ENCODE data around the gene RAD18.

Gene RAD18

GRCh38 chr3:8932507-8932906 is 30.8 kb downstream of the RAD18 start:
- Histone ChIP-seq H3K27ac (ENCODE audit: low read length) (no peak overlapping the region), H3K4me1 (ENCODE audit: control insufficient read depth in 1 of 2, insufficient read depth in 2 of 2, low read length in 2 of 2) (no peaks in the 10 kb centered on the region), H3K36me3 (ENCODE audit: control insufficient read depth in 1 of 2, insufficient read depth in 2 of 2, low read length in 2 of 2) (no peaks in the 10 kb centered on the region), H3K4me3 (ENCODE audit: low read depth in 1 of 2, low read length in 2 of 2) (no peak overlapping the region), H3K9me3 (ENCODE audit: control insufficient read depth in 1 of 2, low read length in 2 of 2) (no peaks in the 10 kb centered on the region), H3K27me3 (ENCODE audit: low read depth, low read length) (no peaks in the 10 kb centered on the region)

- H3K4me3 ChIP-seq (ENCODE audit: low read depth in 1 of 2, low read length in 2 of 2), result no peak overlapping the region
- no peaks in the 10 kb centered on the region for H3K9me3 ChIP-seq (ENCODE audit: control insufficient read depth in 1 of 2, low read length in 2 of 2)
- no peaks in the 10 kb centered on the region for H3K36me3 ChIP-seq (ENCODE audit: control insufficient read depth in 1 of 2, insufficient read depth in 2 of 2, low read length in 2 of 2)
- no peaks in the 10 kb centered on the region for H3K27me3 ChIP-seq (ENCODE audit: low read depth, low read length)
- no peaks in the 10 kb centered on the region for H3K4me1 ChIP-seq (ENCODE audit: control insufficient read depth in 1 of 2, insufficient read depth in 2 of 2, low read length in 2 of 2)
- H3K27ac ChIP-seq (ENCODE audit: low read length), result no peak overlapping the region
Measured at GRCh38 chr3:8931342-8931741, 31.9 kb downstream of the RAD18 start.

- no peaks in the 10 kb centered on the region for H3K27me3 ChIP-seq (ENCODE audit: low read depth, low read length)
- no peaks in the 10 kb centered on the region for H3K36me3 ChIP-seq (ENCODE audit: control insufficient read depth in 1 of 2, insufficient read depth in 2 of 2, low read length in 2 of 2)
- no peak overlapping the region for H3K27ac ChIP-seq (ENCODE audit: low read length)
- no peak overlapping the region for H3K4me3 ChIP-seq (ENCODE audit: low read depth in 1 of 2, low read length in 2 of 2)
- H3K9me3 ChIP-seq (ENCODE audit: control insufficient read depth in 1 of 2, low read length in 2 of 2), result no peaks in the 10 kb centered on the region
- H3K4me1 ChIP-seq (ENCODE audit: control insufficient read depth in 1 of 2, insufficient read depth in 2 of 2, low read length in 2 of 2), result no peaks in the 10 kb centered on the region
Measured at GRCh38 chr3:8929860-8930259, 33.4 kb downstream of the RAD18 start.

GRCh38 chr3:8914491-8914890 is 48.8 kb downstream of the RAD18 start:
- Histone ChIP-seq H3K27ac (ENCODE audit: low read length) (no peak overlapping the region), H3K36me3 (ENCODE audit: control insufficient read depth in 1 of 2, insufficient read depth in 2 of 2, low read length in 2 of 2) (no peaks in the 10 kb centered on the region)

GRCh38 chr3:8911781-8912180 is 51.5 kb downstream of the RAD18 start:
- Histone ChIP-seq H3K4me3 (ENCODE audit: low read depth in 1 of 2, low read length in 2 of 2) (no peak overlapping the region), H3K36me3 (ENCODE audit: control insufficient read depth in 1 of 2, insufficient read depth in 2 of 2, low read length in 2 of 2) (no peaks in the 10 kb centered on the region), H3K9me3 (ENCODE audit: control insufficient read depth in 1 of 2, low read length in 2 of 2) (no peaks in the 10 kb centered on the region), H3K27me3 (ENCODE audit: low read depth, low read length) (no peaks in the 10 kb centered on the region), H3K4me1 (ENCODE audit: control insufficient read depth in 1 of 2, insufficient read depth in 2 of 2, low read length in 2 of 2) (no peaks in the 10 kb centered on the region), H3K27ac (ENCODE audit: low read length) (no peak overlapping the region)

More at GRCh38 chr3:8914491-8914890, 48.8 kb downstream of the RAD18 start:
- no peaks in the 10 kb centered on the region for H3K4me1 ChIP-seq (ENCODE audit: control insufficient read depth in 1 of 2, insufficient read depth in 2 of 2, low read length in 2 of 2)
- no peaks in the 10 kb centered on the region for H3K9me3 ChIP-seq (ENCODE audit: control insufficient read depth in 1 of 2, low read length in 2 of 2)
- no peaks in the 10 kb centered on the region for H3K27me3 ChIP-seq (ENCODE audit: low read depth, low read length)
- no peak overlapping the region for H3K4me3 ChIP-seq (ENCODE audit: low read depth in 1 of 2, low read length in 2 of 2)

- Histone ChIP-seq H3K4me1 (ENCODE audit: control insufficient read depth in 1 of 2, insufficient read depth in 2 of 2, low read length in 2 of 2) (no peaks in the 10 kb centered on the region), H3K4me3 (ENCODE audit: low read depth in 1 of 2, low read length in 2 of 2) (no peak overlapping the region), H3K9me3 (ENCODE audit: control insufficient read depth in 1 of 2, low read length in 2 of 2) (no peaks in the 10 kb centered on the region), H3K27ac (ENCODE audit: low read length) (no peak overlapping the region), H3K36me3 (ENCODE audit: control insufficient read depth in 1 of 2, insufficient read depth in 2 of 2, low read length in 2 of 2) (no peaks in the 10 kb centered on the region), H3K27me3 (ENCODE audit: low read depth, low read length) (no peaks in the 10 kb centered on the region)
Measured at GRCh38 chr3:8909160-8909559, 54.1 kb downstream of the RAD18 start.

GRCh38 chr3:8903191-8903590 is 60.1 kb downstream of the RAD18 start:
- Histone ChIP-seq H3K4me3 (ENCODE audit: low read depth in 1 of 2, low read length in 2 of 2) (no peak overlapping the region), H3K27ac (ENCODE audit: low read length) (no peak overlapping the region), H3K4me1 (ENCODE audit: control insufficient read depth in 1 of 2, insufficient read depth in 2 of 2, low read length in 2 of 2) (no peaks in the 10 kb centered on the region), H3K36me3 (ENCODE audit: control insufficient read depth in 1 of 2, insufficient read depth in 2 of 2, low read length in 2 of 2) (peaks cover 0 to 3% of the 10 kb centered on the region in 2 donors), H3K9me3 (ENCODE audit: control insufficient read depth in 1 of 2, low read length in 2 of 2) (no peaks in the 10 kb centered on the region), H3K27me3 (ENCODE audit: low read depth, low read length) (no peaks in the 10 kb centered on the region)

- H3K9me3 ChIP-seq (ENCODE audit: control insufficient read depth in 1 of 2, low read length in 2 of 2), result no peaks in the 10 kb centered on the region
- no peak overlapping the region for H3K27ac ChIP-seq (ENCODE audit: low read length)
- H3K36me3 ChIP-seq (ENCODE audit: control insufficient read depth in 1 of 2, insufficient read depth in 2 of 2, low read length in 2 of 2), result peaks cover 0 to 3% of the 10 kb centered on the region in 2 donors
- H3K27me3 ChIP-seq (ENCODE audit: low read depth, low read length), result no peaks in the 10 kb centered on the region
- no peaks in the 10 kb centered on the region for H3K4me1 ChIP-seq (ENCODE audit: control insufficient read depth in 1 of 2, insufficient read depth in 2 of 2, low read length in 2 of 2)
- H3K4me3 ChIP-seq (ENCODE audit: low read depth in 1 of 2, low read length in 2 of 2), result no peak overlapping the region
Measured at GRCh38 chr3:8900869-8901268, 62.4 kb downstream of the RAD18 start.

- Histone ChIP-seq H3K4me1 (ENCODE audit: control insufficient read depth in 1 of 2, insufficient read depth in 2 of 2, low read length in 2 of 2) (no peaks in the 10 kb centered on the region), H3K27me3 (ENCODE audit: low read depth, low read length) (no peaks in the 10 kb centered on the region), H3K4me3 (ENCODE audit: low read depth in 1 of 2, low read length in 2 of 2) (no peak overlapping the region), H3K36me3 (ENCODE audit: control insufficient read depth in 1 of 2, insufficient read depth in 2 of 2, low read length in 2 of 2) (peaks cover 0 to 3% of the 10 kb centered on the region in 2 donors), H3K9me3 (ENCODE audit: control insufficient read depth in 1 of 2, low read length in 2 of 2) (no peaks in the 10 kb centered on the region), H3K27ac (ENCODE audit: low read length) (no peak overlapping the region)
Measured at GRCh38 chr3:8899876-8900460, 63.3 kb downstream of the RAD18 start.

GRCh38 chr3:8895829-8896228 is 67.4 kb downstream of the RAD18 start:
- Histone ChIP-seq H3K27me3 (ENCODE audit: low read depth, low read length) (no peaks in the 10 kb centered on the region), H3K36me3 (ENCODE audit: control insufficient read depth in 1 of 2, insufficient read depth in 2 of 2, low read length in 2 of 2) (peaks cover 0 to 3% of the 10 kb centered on the region in 2 donors), H3K4me1 (ENCODE audit: control insufficient read depth in 1 of 2, insufficient read depth in 2 of 2, low read length in 2 of 2) (no peaks in the 10 kb centered on the region), H3K9me3 (ENCODE audit: control insufficient read depth in 1 of 2, low read length in 2 of 2) (no peaks in the 10 kb centered on the region), H3K4me3 (ENCODE audit: low read depth in 1 of 2, low read length in 2 of 2) (no peak overlapping the region), H3K27ac (ENCODE audit: low read length) (no peak overlapping the region)

- no peaks in the 10 kb centered on the region for H3K4me1 ChIP-seq (ENCODE audit: control insufficient read depth in 1 of 2, insufficient read depth in 2 of 2, low read length in 2 of 2)
- H3K4me3 ChIP-seq (ENCODE audit: low read depth in 1 of 2, low read length in 2 of 2), result no peak overlapping the region
- H3K27ac ChIP-seq (ENCODE audit: low read length), result no peak overlapping the region
- no peaks in the 10 kb centered on the region for H3K9me3 ChIP-seq (ENCODE audit: control insufficient read depth in 1 of 2, low read length in 2 of 2)
- no peaks in the 10 kb centered on the region for H3K36me3 ChIP-seq (ENCODE audit: control insufficient read depth in 1 of 2, insufficient read depth in 2 of 2, low read length in 2 of 2)
- no peaks in the 10 kb centered on the region for H3K27me3 ChIP-seq (ENCODE audit: low read depth, low read length)
Measured at GRCh38 chr3:8893001-8893400, 70.3 kb downstream of the RAD18 start.

GRCh38 chr3:8891774-8892173 is 71.5 kb downstream of the RAD18 start:
- Histone ChIP-seq H3K4me1 (ENCODE audit: control insufficient read depth in 1 of 2, insufficient read depth in 2 of 2, low read length in 2 of 2) (no peaks in the 10 kb centered on the region), H3K36me3 (ENCODE audit: control insufficient read depth in 1 of 2, insufficient read depth in 2 of 2, low read length in 2 of 2) (no peaks in the 10 kb centered on the region), H3K4me3 (ENCODE audit: low read depth in 1 of 2, low read length in 2 of 2) (no peak overlapping the region), H3K27me3 (ENCODE audit: low read depth, low read length) (no peaks in the 10 kb centered on the region), H3K27ac (ENCODE audit: low read length) (no peak overlapping the region), H3K9me3 (ENCODE audit: control insufficient read depth in 1 of 2, low read length in 2 of 2) (no peaks in the 10 kb centered on the region)
